ENCODE data around the gene SLC6A6.

SLC6A6 gene

GRCh38 chr3:14468621-14468981, 66.2 kb downstream of the SLC6A6 start:
- H3K79me2 ChIP-seq (ENCODE audit: control insufficient read depth, insufficient read depth, low read length, unreplicated experiment), result no peaks in the 10 kb centered on the region
- H3K27ac ChIP-seq (ENCODE audit: low read depth, low read length), result no peak overlapping the region
- H3K4me3 ChIP-seq (ENCODE audit: low read depth, low read length), result no peak overlapping the region
- H3K27me3 ChIP-seq (ENCODE audit: insufficient read depth, low read length), result no peaks in the 10 kb centered on the region
- no peak overlapping the region for H2AFZ ChIP-seq (ENCODE audit: low read length, unreplicated experiment)
- H3K4me1 ChIP-seq (ENCODE audit: control insufficient read depth, insufficient read depth, low read length, unreplicated experiment), result peaks cover 25% of the 10 kb centered on the region
- H3K36me3 ChIP-seq (ENCODE audit: insufficient read depth, low read length), result no peaks in the 10 kb centered on the region; the same call in 1 of the 2 replicates

GRCh38 chr3:14470461-14470860, 68.1 kb downstream of the SLC6A6 start:
- H3K27ac ChIP-seq (ENCODE audit: low read depth, low read length), result no peak overlapping the region
- peaks cover 25% of the 10 kb centered on the region for H3K4me1 ChIP-seq (ENCODE audit: control insufficient read depth, insufficient read depth, low read length, unreplicated experiment)
- no peaks in the 10 kb centered on the region for H3K36me3 ChIP-seq (ENCODE audit: insufficient read depth, low read length)

GRCh38 chr3:14471016-14471415, 68.6 kb downstream of the SLC6A6 start:
- Histone ChIP-seq H3K27ac (ENCODE audit: low read depth, low read length) (peak overlapping the region; percentile 95; the same call in 1 of the 2 replicates), H3K36me3 (ENCODE audit: insufficient read depth, low read length) (peaks cover 2% of the 10 kb centered on the region; the same call in 1 of the 2 replicates), H2AFZ (ENCODE audit: low read length, unreplicated experiment) (no peak overlapping the region), H3K79me2 (ENCODE audit: control insufficient read depth, insufficient read depth, low read length, unreplicated experiment) (no peaks in the 10 kb centered on the region), H3K27me3 (ENCODE audit: insufficient read depth, low read length) (no peaks in the 10 kb centered on the region), H3K4me3 (ENCODE audit: low read depth, low read length) (no peak overlapping the region), H3K4me1 (ENCODE audit: control insufficient read depth, insufficient read depth, low read length, unreplicated experiment) (peaks cover 25% of the 10 kb centered on the region)

More at GRCh38 chr3:14470461-14470860, 68.1 kb downstream of the SLC6A6 start:
- H3K4me3 ChIP-seq (ENCODE audit: low read depth, low read length), result no peak overlapping the region
- H3K27me3 ChIP-seq (ENCODE audit: insufficient read depth, low read length), result no peaks in the 10 kb centered on the region
- H2AFZ ChIP-seq (ENCODE audit: low read length, unreplicated experiment), result no peak overlapping the region
- no peaks in the 10 kb centered on the region for H3K79me2 ChIP-seq (ENCODE audit: control insufficient read depth, insufficient read depth, low read length, unreplicated experiment)

- Histone ChIP-seq H3K79me2 (ENCODE audit: control insufficient read depth, insufficient read depth, low read length, unreplicated experiment) (no peaks in the 10 kb centered on the region), H3K4me3 (ENCODE audit: low read depth, low read length) (no peak overlapping the region), H3K4me1 (ENCODE audit: control insufficient read depth, insufficient read depth, low read length, unreplicated experiment) (peaks cover 25% of the 10 kb centered on the region), H3K27me3 (ENCODE audit: insufficient read depth, low read length) (no peaks in the 10 kb centered on the region), H3K36me3 (ENCODE audit: insufficient read depth, low read length) (peaks cover 4% of the 10 kb centered on the region; the same call in 1 of the 2 replicates), H2AFZ (ENCODE audit: low read length, unreplicated experiment) (no peak overlapping the region), H3K27ac (ENCODE audit: low read depth, low read length) (peak overlapping the region; percentile 95)
Measured at GRCh38 chr3:14471690-14472089, 69.3 kb downstream of the SLC6A6 start.

- peaks cover 25% of the 10 kb centered on the region for H3K4me1 ChIP-seq (ENCODE audit: control insufficient read depth, insufficient read depth, low read length, unreplicated experiment)
- no peaks in the 10 kb centered on the region for H3K79me2 ChIP-seq (ENCODE audit: control insufficient read depth, insufficient read depth, low read length, unreplicated experiment)
- peak overlapping the region; percentile 40; the same call in 1 of the 2 replicates for H3K4me3 ChIP-seq (ENCODE audit: low read depth, low read length)
- H2AFZ ChIP-seq (ENCODE audit: low read length, unreplicated experiment), result no peak overlapping the region
- peaks cover 4% of the 10 kb centered on the region; the same call in 1 of the 2 replicates for H3K36me3 ChIP-seq (ENCODE audit: insufficient read depth, low read length)
- peak overlapping the region; percentile 95 for H3K27ac ChIP-seq (ENCODE audit: low read depth, low read length)
- H3K27me3 ChIP-seq (ENCODE audit: insufficient read depth, low read length), result no peaks in the 10 kb centered on the region
Measured at GRCh38 chr3:14472471-14473351, 70.3 kb downstream of the SLC6A6 start.

GRCh38 chr3:14473411-14473891, 71.0 kb downstream of the SLC6A6 start:
- Histone ChIP-seq H3K36me3 (ENCODE audit: insufficient read depth, low read length) (peaks cover 10% of the 10 kb centered on the region; the same call in 1 of the 2 replicates), H3K4me3 (ENCODE audit: low read depth, low read length) (no peak overlapping the region), H3K27me3 (ENCODE audit: insufficient read depth, low read length) (no peaks in the 10 kb centered on the region), H3K4me1 (ENCODE audit: control insufficient read depth, insufficient read depth, low read length, unreplicated experiment) (peaks cover 25% of the 10 kb centered on the region), H3K27ac (ENCODE audit: low read depth, low read length) (peak overlapping the region; percentile 95), H3K79me2 (ENCODE audit: control insufficient read depth, insufficient read depth, low read length, unreplicated experiment) (no peaks in the 10 kb centered on the region), H2AFZ (ENCODE audit: low read length, unreplicated experiment) (no peak overlapping the region)

- no peak overlapping the region for H2AFZ ChIP-seq (ENCODE audit: low read length, unreplicated experiment)
- H3K79me2 ChIP-seq (ENCODE audit: control insufficient read depth, insufficient read depth, low read length, unreplicated experiment), result no peaks in the 10 kb centered on the region
- peaks cover 25% of the 10 kb centered on the region for H3K4me1 ChIP-seq (ENCODE audit: control insufficient read depth, insufficient read depth, low read length, unreplicated experiment)
- H3K4me3 ChIP-seq (ENCODE audit: low read depth, low read length), result no peak overlapping the region
- H3K36me3 ChIP-seq (ENCODE audit: insufficient read depth, low read length), result peaks cover 11% of the 10 kb centered on the region; the same call in 1 of the 2 replicates
- H3K27me3 ChIP-seq (ENCODE audit: insufficient read depth, low read length), result no peaks in the 10 kb centered on the region
- no peak overlapping the region for H3K27ac ChIP-seq (ENCODE audit: low read depth, low read length)
Measured at GRCh38 chr3:14474363-14475081, 72.1 kb downstream of the SLC6A6 start.

GRCh38 chr3:14475621-14476020, 73.2 kb downstream of the SLC6A6 start:
- H3K27me3 ChIP-seq (ENCODE audit: insufficient read depth, low read length), result no peaks in the 10 kb centered on the region
- no peak overlapping the region for H2AFZ ChIP-seq (ENCODE audit: low read length, unreplicated experiment)
- H3K27ac ChIP-seq (ENCODE audit: low read depth, low read length), result no peak overlapping the region
- no peak overlapping the region for H3K4me3 ChIP-seq (ENCODE audit: low read depth, low read length)
- no peaks in the 10 kb centered on the region for H3K79me2 ChIP-seq (ENCODE audit: control insufficient read depth, insufficient read depth, low read length, unreplicated experiment)
- peaks cover 30% of the 10 kb centered on the region for H3K4me1 ChIP-seq (ENCODE audit: control insufficient read depth, insufficient read depth, low read length, unreplicated experiment)
- H3K36me3 ChIP-seq (ENCODE audit: insufficient read depth, low read length), result peaks cover 11% of the 10 kb centered on the region; the same call in 1 of the 2 replicates

- H2AFZ ChIP-seq (ENCODE audit: low read length, unreplicated experiment), result no peak overlapping the region
- H3K27ac ChIP-seq (ENCODE audit: low read depth, low read length), result no peak overlapping the region
Measured at GRCh38 chr3:14476583-14477265, 74.3 kb downstream of the SLC6A6 start.

GRCh38 chr3:14477311-14477935, 75.0 kb downstream of the SLC6A6 start:
- no peak overlapping the region for H2AFZ ChIP-seq (ENCODE audit: low read length, unreplicated experiment)
- H3K4me1 ChIP-seq (ENCODE audit: control insufficient read depth, insufficient read depth, low read length, unreplicated experiment), result peaks cover 17% of the 10 kb centered on the region
- peaks cover 11% of the 10 kb centered on the region; the same call in 1 of the 2 replicates for H3K36me3 ChIP-seq (ENCODE audit: insufficient read depth, low read length)
- no peak overlapping the region for H3K4me3 ChIP-seq (ENCODE audit: low read depth, low read length)
- H3K27me3 ChIP-seq (ENCODE audit: insufficient read depth, low read length), result no peaks in the 10 kb centered on the region
- H3K27ac ChIP-seq (ENCODE audit: low read depth, low read length), result no peak overlapping the region
- no peaks in the 10 kb centered on the region for H3K79me2 ChIP-seq (ENCODE audit: control insufficient read depth, insufficient read depth, low read length, unreplicated experiment)

More at GRCh38 chr3:14476583-14477265, 74.3 kb downstream of the SLC6A6 start:
- no peaks in the 10 kb centered on the region for H3K27me3 ChIP-seq (ENCODE audit: insufficient read depth, low read length)
- no peak overlapping the region for H3K4me3 ChIP-seq (ENCODE audit: low read depth, low read length)
- H3K4me1 ChIP-seq (ENCODE audit: control insufficient read depth, insufficient read depth, low read length, unreplicated experiment), result peaks cover 24% of the 10 kb centered on the region
- H3K36me3 ChIP-seq (ENCODE audit: insufficient read depth, low read length), result peaks cover 11% of the 10 kb centered on the region; the same call in 1 of the 2 replicates
- H3K79me2 ChIP-seq (ENCODE audit: control insufficient read depth, insufficient read depth, low read length, unreplicated experiment), result no peaks in the 10 kb centered on the region

Measured in ACC112 (cell line).